HepG2 (cell line): Measurements from ENCODE around the gene SIRT6. TPM values are rescaled to one million over a fixed set of nuclear protein-coding genes. Genes with fewer than 3 reads are reported as not detected.

Experiments
- CHD4 ChIP-seq: fragments of 200-600 bp; sonication (generic); IDR thresholded peaks from 2 replicates; pipeline ENCODE4 v1.7.0; 2017; ENCODE audit warnings: mild to moderate bottlenecking, low read length, borderline replicate concordance
- FLYWCH1 ChIP-seq: sonication (generic); formaldehyde crosslinking; IDR thresholded peaks from 2 replicates; pipeline ENCODE4 v1.8.1; 2023; ENCODE audit warnings: mild to moderate bottlenecking, missing genetic modification reagents
- HNF4G ChIP-seq, 2 experiments: sonication (generic) in 1 of 2; formaldehyde crosslinking in 1 of 2; IDR thresholded peaks; 2 replicates each; pipeline versions ENCODE4 v1.4.0 to v1.6.1; 2011 to 2020; ENCODE audit warnings: borderline replicate concordance in 2 of 2, low read depth in 2 of 2, mild to moderate bottlenecking in 2 of 2, low read length in 1 of 2, missing genetic modification reagents in 1 of 2, moderate library complexity in 1 of 2
- MZF1 ChIP-seq: sonication (generic); formaldehyde crosslinking; IDR thresholded peaks from 2 replicates; pipeline ENCODE4 v1.8.1; 2023; ENCODE audit warnings: mild to moderate bottlenecking, missing genetic modification reagents, borderline replicate concordance
- NFIB ChIP-seq: sonication (generic); formaldehyde crosslinking; IDR thresholded peaks from 2 replicates; pipeline ENCODE4 v1.9.0; 2021; ENCODE audit warnings: missing genetic modification reagents, mild to moderate bottlenecking, borderline replicate concordance
- REPIN1 ChIP-seq: sonication (generic); formaldehyde crosslinking; IDR thresholded peaks from 2 replicates; pipeline ENCODE4 v1.8.0; 2022; ENCODE audit warnings: missing genetic modification reagents, low read depth, mild to moderate bottlenecking, borderline replicate concordance
- TGIF2 ChIP-seq: IDR thresholded peaks from 2 replicates; pipeline ENCODE4 v1.6.1; 2016; ENCODE audit warnings: control low read depth, missing compliant biosample characterization
- ZFP41 ChIP-seq: sonication (generic); formaldehyde crosslinking; IDR thresholded peaks from 2 replicates; pipeline ENCODE4 v1.4.0; 2020; ENCODE audit warnings: mild to moderate bottlenecking, missing genetic modification reagents, borderline replicate concordance
- ZNF326 ChIP-seq: sonication (generic); formaldehyde crosslinking; IDR thresholded peaks from 2 replicates; pipeline ENCODE4 v1.4.0; 2020; ENCODE audit warnings: missing genetic modification reagents, borderline replicate concordance
- polyA plus RNA-seq, 8 experiments: library from polyadenylated mRNA; depleted of rRNA in 3 of 8; stranded (reverse) in 7 of 8; unstranded in 1 of 8; fragments of >200 nt; fragmentation: Illumina TruSeq in 4 of 8; extraction: Trizol in 4 of 8; gene quantifications; 2 replicates each; pipeline versions ENCODE4 v1.2.1 to v1.2.3, GENCODE V29; 2011 to 2016; ENCODE audit warnings: low read depth in 4 of 8, missing spikeins in 1 of 8, mixed read lengths in 1 of 8; ENCODE audit not compliant: insufficient read depth in 1 of 8
- total RNA-seq, 5 experiments: library from RNA; depleted of rRNA; stranded (reverse); fragments of >200 nt; fragmentation: Illumina TruSeq; extraction: Trizol; gene quantifications; 2 replicates each; pipeline ENCODE4 v1.2.3, GENCODE V29; 2016; ENCODE audit warnings: low read depth in 1 of 5
- TF ChIP-seq, protein P1 (sequence below): sonication (generic); formaldehyde crosslinking; IDR thresholded peaks from 2 replicates; pipeline ENCODE4 v1.4.0; 2020; ENCODE audit warnings: missing genetic modification reagents, borderline replicate concordance
- TF ChIP-seq, protein P2 (sequence below): sonication (generic); formaldehyde crosslinking; IDR thresholded peaks from 2 replicates; pipeline ENCODE4 v1.4.0; 2020; ENCODE audit warnings: missing genetic modification reagents, borderline replicate concordance

Gene SIRT6
- total and polyA plus RNA-seq, 2 of the 13 experiments (the other 11 are each of a cell fraction or from before 2014, with no cell fraction given), result 11.0 to 18.4 TPM

DNA sequence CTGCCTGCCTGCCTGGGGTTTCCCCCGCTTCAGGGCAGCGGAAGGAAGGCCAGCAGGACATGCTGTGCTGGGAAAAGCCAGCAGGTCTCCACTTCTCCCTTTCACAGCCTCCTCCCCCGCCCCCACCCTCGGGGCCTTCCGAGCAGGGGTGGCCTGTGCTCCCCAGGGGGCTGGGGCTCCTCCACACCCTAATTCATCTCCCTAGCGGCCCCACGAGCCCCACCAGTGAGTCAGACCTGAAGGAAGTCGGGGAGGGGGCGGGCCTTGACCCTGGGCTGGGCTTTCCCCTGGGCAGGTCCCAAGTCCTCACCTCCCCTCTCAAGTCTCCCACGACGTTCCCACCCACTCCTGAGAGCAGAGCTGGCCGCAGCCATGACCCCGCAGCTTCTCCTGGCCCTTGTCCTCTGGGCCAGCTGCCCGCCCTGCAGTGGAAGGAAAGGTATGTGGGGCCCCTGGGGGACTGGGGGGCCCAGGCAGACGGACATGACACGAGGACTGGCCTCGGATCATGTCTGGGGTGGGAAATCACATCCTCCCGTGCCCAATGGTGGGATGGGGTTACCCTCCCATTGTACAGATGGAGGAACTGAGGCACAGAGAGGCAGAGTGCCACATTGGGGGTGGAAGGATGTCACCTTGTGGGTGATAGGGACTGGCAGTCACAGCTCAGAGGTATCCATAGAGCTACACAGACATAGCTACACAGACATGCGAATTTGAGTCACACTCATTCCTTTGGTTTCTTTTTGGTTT, 47.0 kb upstream of the SIRT6 start, which contains the start of gene EBI3 (continued):
- TF ChIP-seq, protein P1, sequence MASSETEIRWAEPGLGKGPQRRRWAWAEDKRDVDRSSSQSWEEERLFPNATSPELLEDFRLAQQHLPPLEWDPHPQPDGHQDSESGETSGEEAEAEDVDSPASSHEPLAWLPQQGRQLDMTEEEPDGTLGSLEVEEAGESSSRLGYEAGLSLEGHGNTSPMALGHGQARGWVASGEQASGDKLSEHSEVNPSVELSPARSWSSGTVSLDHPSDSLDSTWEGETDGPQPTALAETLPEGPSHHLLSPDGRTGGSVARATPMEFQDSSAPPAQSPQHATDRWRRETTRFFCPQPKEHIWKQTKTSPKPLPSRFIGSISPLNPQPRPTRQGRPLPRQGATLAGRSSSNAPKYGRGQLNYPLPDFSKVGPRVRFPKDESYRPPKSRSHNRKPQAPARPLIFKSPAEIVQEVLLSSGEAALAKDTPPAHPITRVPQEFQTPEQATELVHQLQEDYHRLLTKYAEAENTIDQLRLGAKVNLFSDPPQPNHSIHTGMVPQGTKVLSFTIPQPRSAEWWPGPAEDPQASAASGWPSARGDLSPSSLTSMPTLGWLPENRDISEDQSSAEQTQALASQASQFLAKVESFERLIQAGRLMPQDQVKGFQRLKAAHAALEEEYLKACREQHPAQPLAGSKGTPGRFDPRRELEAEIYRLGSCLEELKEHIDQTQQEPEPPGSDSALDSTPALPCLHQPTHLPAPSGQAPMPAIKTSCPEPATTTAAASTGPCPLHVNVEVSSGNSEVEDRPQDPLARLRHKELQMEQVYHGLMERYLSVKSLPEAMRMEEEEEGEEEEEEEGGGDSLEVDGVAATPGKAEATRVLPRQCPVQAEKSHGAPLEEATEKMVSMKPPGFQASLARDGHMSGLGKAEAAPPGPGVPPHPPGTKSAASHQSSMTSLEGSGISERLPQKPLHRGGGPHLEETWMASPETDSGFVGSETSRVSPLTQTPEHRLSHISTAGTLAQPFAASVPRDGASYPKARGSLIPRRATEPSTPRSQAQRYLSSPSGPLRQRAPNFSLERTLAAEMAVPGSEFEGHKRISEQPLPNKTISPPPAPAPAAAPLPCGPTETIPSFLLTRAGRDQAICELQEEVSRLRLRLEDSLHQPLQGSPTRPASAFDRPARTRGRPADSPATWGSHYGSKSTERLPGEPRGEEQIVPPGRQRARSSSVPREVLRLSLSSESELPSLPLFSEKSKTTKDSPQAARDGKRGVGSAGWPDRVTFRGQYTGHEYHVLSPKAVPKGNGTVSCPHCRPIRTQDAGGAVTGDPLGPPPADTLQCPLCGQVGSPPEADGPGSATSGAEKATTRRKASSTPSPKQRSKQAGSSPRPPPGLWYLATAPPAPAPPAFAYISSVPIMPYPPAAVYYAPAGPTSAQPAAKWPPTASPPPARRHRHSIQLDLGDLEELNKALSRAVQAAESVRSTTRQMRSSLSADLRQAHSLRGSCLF (CRISPR knock-in tag), result no peak
- no peak for TF ChIP-seq HNF4G (IDR thresholded peaks at IDR 0.05; ENCODE audit: borderline replicate concordance, low read depth, low read length)
- TF ChIP-seq HNF4G (CRISPR knock-in tag; IDR thresholded peaks at IDR 0.05; ENCODE audit: borderline replicate concordance, low read depth), result 0 out of 2 replicates have a peak, but pooled peaks have one; percentile 29
- peak; percentile 73; the same call in 1 of the 2 replicates for TF ChIP-seq CHD4
- no peak for TF ChIP-seq NFIB (CRISPR knock-in tag)
- TF ChIP-seq, protein P2, sequence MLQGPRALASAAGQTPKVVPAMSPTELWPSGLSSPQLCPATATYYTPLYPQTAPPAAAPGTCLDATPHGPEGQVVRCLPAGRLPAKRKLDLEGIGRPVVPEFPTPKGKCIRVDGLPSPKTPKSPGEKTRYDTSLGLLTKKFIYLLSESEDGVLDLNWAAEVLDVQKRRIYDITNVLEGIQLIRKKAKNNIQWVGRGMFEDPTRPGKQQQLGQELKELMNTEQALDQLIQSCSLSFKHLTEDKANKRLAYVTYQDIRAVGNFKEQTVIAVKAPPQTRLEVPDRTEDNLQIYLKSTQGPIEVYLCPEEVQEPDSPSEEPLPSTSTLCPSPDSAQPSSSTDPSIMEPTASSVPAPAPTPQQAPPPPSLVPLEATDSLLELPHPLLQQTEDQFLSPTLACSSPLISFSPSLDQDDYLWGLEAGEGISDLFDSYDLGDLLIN (CRISPR knock-in tag), result no peak
- TF ChIP-seq MZF1, result no peak
- no peak for TF ChIP-seq FLYWCH1
- no peak for TF ChIP-seq REPIN1 (CRISPR knock-in tag)
- TF ChIP-seq ZNF326 (CRISPR knock-in tag), result no peak
- TF ChIP-seq TGIF2 (CRISPR knock-in tag), result no peak
- TF ChIP-seq ZFP41 (CRISPR knock-in tag), result no peak
- TF ChIP-seq, all 625 proteins: peak for 77
